ENCODE measurements around the gene MTHFD2L.

DNA sequence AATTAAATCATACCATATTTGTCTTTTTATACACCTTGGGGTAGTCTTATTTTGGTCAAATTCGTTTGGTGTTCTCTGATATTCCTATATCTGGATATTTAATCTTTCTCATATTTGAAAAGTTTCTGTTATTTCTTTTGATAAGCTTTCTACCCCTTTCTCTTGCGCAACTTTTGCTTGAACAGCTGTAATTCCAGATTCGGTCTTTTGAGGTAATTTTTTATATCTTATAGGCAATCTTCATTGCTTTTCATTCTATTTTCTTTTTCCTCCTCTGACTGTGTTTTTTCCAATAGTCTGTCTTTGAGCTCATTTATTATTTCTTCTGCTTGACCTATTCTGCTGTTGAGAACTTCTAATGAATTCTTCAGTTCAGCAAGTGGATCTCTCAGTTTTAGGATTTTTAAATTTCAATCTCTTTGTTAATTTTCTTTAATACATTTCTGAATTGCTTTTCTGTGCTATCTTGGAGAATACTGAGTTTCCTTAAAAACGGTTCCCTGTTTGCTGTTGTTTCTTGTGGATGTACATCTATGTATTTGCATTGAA lies 11.3 kb upstream of the MTHFD2L start:
- TF ChIP-seq SPI1 (IDR thresholded peaks at IDR 0.05; ENCODE audit: borderline replicate concordance, low read depth, low read length) (no peak), ZNF354B (CRISPR knock-in tag; IDR thresholded peaks at IDR 0.05) (no peak), KLF1 (tag; IDR thresholded peaks at IDR 0.05) (no peak), CTCF (IDR thresholded peaks at IDR 0.05 in 2 of 3, conservative IDR thresholded peaks at IDR 0.05 in 1 of 3; ENCODE audit: insufficient read depth in 2 of 3, low read depth in 1 of 3, low read length in 3 of 3) (no peak), JUN (IDR thresholded peaks at IDR 0.05; ENCODE audit: borderline replicate concordance, low read depth, low read length) (no peak), JUN (CRISPR knock-in tag; IDR thresholded peaks at IDR 0.05; ENCODE audit: borderline replicate concordance) (no peak), MTA3 (IDR thresholded peaks at IDR 0.05; ENCODE audit: borderline replicate concordance) (no peak), ZNF431 (CRISPR knock-in tag; IDR thresholded peaks at IDR 0.05) (no peak), LEF1 (IDR thresholded peaks at IDR 0.05) (no peak), ARID2 (IDR thresholded peaks at IDR 0.05) (no peak)
- TF ChIP-seq, protein P1, sequence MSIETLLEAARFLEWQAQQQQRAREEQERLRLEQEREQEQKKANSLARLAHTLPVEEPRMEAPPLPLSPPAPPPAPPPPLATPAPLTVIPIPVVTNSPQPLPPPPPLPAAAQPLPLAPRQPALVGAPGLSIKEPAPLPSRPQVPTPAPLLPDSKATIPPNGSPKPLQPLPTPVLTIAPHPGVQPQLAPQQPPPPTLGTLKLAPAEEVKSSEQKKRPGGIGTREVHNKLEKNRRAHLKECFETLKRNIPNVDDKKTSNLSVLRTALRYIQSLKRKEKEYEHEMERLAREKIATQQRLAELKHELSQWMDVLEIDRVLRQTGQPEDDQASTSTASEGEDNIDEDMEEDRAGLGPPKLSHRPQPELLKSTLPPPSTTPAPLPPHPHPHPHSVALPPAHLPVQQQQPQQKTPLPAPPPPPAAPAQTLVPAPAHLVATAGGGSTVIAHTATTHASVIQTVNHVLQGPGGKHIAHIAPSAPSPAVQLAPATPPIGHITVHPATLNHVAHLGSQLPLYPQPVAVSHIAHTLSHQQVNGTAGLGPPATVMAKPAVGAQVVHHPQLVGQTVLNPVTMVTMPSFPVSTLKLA (conservative IDR thresholded peaks at IDR 0.05): no peak
- TF ChIP-seq, protein P2, sequence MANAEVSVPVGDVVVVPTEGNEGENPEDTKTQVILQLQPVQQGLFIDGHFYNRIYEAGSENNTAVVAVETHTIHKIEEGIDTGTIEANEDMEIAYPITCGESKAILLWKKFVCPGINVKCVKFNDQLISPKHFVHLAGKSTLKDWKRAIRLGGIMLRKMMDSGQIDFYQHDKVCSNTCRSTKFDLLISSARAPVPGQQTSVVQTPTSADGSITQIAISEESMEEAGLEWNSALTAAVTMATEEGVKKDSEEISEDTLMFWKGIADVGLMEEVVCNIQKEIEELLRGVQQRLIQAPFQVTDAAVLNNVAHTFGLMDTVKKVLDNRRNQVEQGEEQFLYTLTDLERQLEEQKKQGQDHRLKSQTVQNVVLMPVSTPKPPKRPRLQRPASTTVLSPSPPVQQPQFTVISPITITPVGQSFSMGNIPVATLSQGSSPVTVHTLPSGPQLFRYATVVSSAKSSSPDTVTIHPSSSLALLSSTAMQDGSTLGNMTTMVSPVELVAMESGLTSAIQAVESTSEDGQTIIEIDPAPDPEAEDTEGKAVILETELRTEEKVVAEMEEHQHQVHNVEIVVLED (CRISPR knock-in tag; IDR thresholded peaks at IDR 0.05): no peak

Data from K562 (cell line).